ENCODE results near the gene MCTP2.

- no peak for TF ChIP-seq EZH2 (IDR thresholded peaks at IDR 0.05; ENCODE audit: borderline replicate concordance, insufficient read depth, low read depth, low read length, poor library complexity, severe bottlenecking)
- no peak for TF ChIP-seq CTCF (IDR thresholded peaks at IDR 0.05)
Measured at GRCh38 chr15:94380798-94381197, 149.4 kb downstream of the MCTP2 start.
